ENCODE data around the gene PRRX2.

GRCh38 chr9:129667850-129668249 lies 2.4 kb downstream of the PRRX2 start:
- TF ChIP-seq CTCF (IDR thresholded peaks at IDR 0.05) (no peak), POLR2AphosphoS5 (IDR thresholded peaks at IDR 0.05; ENCODE audit: insufficient read depth in 1 of 2, low read depth in 1 of 2) (no peak), POLR2A (IDR thresholded peaks at IDR 0.05) (no peak)
